ENCODE data around the gene FGF21. TPM values are rescaled to one million over a fixed set of nuclear protein-coding genes. Genes with fewer than 3 reads are reported as not detected.
A peak's percentile ranks its signal among the peaks of the same experiment; 100 is the strongest.
"Not testable (repeated sequence)": the region's sequence is repeated elsewhere in the genome, so short reads cannot be mapped to it uniquely, and the experiment has no call there.

Gene FGF21, protein sequence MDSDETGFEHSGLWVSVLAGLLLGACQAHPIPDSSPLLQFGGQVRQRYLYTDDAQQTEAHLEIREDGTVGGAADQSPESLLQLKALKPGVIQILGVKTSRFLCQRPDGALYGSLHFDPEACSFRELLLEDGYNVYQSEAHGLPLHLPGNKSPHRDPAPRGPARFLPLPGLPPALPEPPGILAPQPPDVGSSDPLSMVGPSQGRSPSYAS
- not detected for polyA plus RNA-seq (ENCODE audit: insufficient read length in 3 of 3)

GRCh38 chr19:48755084-48755641 is at the start of gene FGF21:
Gene FGF21 (plus strand): TSS chr19:48755524. CDS start chr19:48756237, 713 bp downstream.
- no peak for DNase-seq (ENCODE audit: low read depth in 3 of 3, low spot score in 2 of 3)

GRCh38 chr19:48708471-48708870 is 46.9 kb upstream of the FGF21 start:
- no peak for DNase-seq (ENCODE audit: low read depth in 3 of 3, low spot score in 2 of 3)

GRCh38 chr19:48711106-48711662 is 44.1 kb upstream of the FGF21 start:
- no peak for DNase-seq (ENCODE audit: low read depth in 3 of 3, low spot score in 2 of 3)

DNA sequence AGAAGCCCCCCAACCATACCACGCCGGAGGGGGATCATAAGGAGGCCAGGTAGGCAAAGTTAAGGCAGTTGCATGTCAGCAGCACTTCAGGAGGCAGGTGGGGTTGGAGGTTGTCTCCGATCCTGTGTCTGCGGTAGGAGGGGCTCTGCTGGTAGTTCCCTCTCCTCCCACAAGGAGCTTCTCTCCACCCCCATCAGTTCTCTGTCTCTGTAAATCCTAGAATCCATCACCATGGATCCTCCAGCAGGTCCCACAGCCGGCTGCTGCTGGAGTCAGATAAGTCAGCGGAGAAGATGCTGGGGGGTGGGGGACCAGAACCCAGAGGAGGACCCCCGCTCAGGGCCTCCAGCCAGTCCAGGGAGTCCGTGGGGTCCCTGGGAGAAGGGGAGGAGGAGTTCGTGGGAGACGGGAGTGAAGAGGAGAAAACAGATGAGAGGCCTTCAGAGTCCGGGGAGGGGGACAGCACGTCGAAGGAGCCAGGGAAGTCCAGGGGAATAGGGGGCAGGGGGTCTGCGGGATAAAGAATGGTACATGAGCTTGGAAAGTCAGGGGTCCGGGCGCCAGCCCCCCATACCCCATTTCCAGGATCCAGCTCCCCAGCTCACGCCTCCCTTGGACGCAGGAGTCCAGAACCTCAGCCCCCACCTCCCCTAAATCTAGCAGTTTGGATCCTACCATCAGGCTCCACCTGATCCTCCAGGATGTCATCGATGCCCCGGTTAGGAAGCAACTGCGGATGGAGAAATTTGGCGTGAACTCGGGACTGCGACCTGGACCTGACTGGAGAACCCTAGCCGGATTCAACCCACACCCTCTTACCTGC is 42.1 kb upstream of the FGF21 start:
- DNase-seq (ENCODE audit: low read depth in 3 of 3, low spot score in 2 of 3), result no peak

- DNase-seq (ENCODE audit: low read depth in 3 of 3, low spot score in 2 of 3), result peak; percentile 96 to 99 (median 99)
Observed at GRCh38 chr19:48713864-48714755, 41.2 kb upstream of the FGF21 start.

- DNase-seq (ENCODE audit: low read depth in 3 of 3, low spot score in 2 of 3), result no peak
Observed at GRCh38 chr19:48714759-48715675, 40.3 kb upstream of the FGF21 start.

GRCh38 chr19:48715681-48716171 is 39.6 kb upstream of the FGF21 start:
- no peak for DNase-seq (ENCODE audit: low read depth in 3 of 3, low spot score in 2 of 3)

DNA sequence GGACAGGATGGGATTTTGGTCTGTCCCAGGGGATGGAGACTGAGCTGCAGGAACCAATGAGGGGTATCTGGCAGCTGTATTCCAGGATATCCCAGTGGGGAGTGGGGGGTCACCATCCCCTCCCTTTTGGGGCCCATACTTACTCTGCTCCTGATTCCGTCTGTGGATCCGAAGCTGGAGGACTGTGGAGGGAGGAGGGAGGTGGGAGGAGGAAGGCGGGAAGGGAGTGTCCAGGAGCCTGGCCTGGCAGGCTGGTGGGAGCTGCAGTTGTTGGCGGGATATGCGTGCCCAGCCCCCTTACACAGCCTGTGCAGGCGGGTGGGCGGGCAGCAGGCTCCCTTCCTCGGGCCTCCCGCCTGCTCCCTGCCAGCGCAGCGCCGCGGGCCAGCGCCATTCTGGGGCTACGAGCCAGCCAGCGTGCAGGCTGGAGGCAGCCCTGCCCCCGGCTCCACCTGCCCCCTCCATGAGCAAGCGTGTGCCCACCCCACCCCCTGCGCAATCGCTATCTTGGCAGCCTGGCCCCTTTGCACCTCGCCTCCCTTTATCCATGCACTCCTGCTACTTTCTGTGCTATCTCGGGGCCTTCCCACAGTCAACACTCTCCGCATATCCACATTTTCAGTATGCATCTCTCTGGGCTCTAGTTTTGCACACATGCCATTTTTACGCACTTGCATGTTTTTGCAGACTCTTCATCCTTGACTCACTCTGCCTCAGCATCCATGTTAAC is 38.6 kb upstream of the FGF21 start:
- DNase-seq (ENCODE audit: low read depth in 3 of 3, low spot score in 2 of 3), result no peak

GRCh38 chr19:48718106-48718505 is 37.2 kb upstream of the FGF21 start:
- DNase-seq (ENCODE audit: low read depth in 3 of 3, low spot score in 2 of 3), result not testable (repeated sequence)

DNA sequence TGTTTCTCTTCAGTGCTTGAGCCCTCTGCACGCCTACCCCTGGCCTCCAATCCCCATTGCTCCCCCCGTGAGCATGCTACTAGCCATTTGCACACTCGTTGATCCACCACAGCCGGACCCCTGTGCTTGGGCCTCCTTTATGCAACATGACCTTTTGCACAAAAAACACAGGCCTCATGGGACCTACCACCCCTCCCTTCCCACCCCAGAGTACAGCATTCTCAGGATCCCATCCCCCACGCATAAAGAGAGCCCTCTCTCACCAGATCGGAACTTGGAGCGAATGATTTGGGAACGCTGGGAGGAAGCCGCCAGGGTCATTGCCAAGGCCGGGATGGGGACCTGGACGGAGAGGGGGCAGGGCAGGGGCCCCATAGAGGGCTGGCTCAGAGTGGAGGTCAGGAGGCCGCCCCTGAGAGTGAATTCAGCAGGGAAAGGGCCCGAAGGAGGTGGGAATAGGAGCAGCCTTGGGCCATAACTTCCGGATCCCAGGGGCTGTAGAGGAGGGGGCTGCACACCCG is 36.6 kb upstream of the FGF21 start:
- no peak for DNase-seq (ENCODE audit: low read depth in 3 of 3, low spot score in 2 of 3)

- no peak for DNase-seq (ENCODE audit: low read depth in 3 of 3, low spot score in 2 of 3)
Observed at GRCh38 chr19:48719263-48720171, 35.8 kb upstream of the FGF21 start, which contains the start of gene MAMSTR. Gene MAMSTR (minus strand): TSS chr19:48719725. CDS start chr19:48719031, 694 bp downstream.

DNA sequence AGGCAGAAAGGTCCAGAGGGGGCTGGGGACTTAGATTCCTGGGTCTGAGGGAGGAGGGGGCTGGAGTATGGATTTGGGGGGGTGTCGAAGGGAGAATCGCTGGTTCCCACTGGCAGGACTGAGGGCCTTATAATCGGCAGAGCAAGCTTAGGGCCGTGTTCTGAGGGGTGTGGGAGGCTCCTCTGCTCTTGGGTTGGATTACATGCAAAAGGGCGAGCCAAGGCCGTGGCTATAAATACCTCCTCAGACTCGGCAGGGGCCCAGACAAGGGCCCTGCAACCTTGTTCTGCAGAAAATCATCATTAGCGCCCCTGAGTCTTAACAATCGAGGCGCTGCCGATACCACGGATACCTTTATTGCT is 35.1 kb upstream of the FGF21 start:
- DNase-seq (ENCODE audit: low read depth in 3 of 3, low spot score in 2 of 3), result no peak

DNA sequence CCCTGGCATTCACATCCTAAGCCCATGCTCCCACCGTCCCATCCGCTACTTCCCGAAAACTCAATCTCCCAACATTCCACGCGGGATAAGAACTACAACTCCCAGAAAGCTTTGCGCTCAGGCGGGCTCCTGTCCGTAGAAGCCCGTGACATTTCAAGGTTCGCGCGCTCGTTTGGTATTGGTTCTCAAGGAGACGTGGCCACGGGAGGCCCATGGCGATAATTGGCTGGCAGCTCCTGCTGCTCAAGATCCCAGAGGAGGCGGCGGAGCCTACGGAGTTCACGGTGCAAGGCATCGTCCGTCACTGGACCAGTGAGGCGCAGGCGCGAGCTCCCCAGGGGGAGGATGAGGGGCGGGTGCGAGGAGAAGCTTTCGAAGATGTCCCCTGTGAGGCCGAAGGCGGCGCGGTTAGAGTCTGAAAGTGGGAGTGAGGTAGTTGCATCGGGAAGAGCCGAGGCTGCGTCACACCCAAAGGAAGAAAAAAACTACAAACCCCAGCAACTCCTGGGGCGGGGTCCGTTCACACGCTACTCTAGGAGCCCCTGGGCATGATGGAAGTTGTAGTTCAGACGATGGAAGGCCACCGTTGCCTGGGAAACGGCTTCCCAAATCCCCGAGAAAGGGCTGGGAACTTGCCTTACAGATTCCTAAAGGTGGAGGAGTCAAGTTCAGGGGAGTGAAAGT is 34.6 kb upstream of the FGF21 start:
- peak; percentile 98 to 99 (median 99) for DNase-seq (ENCODE audit: low read depth in 3 of 3, low spot score in 2 of 3)

GRCh38 chr19:48722196-48722708 is 33.1 kb upstream of the FGF21 start:
- DNase-seq (ENCODE audit: low read depth in 3 of 3, low spot score in 2 of 3), result no peak

- peak in 2 of 3 donors; percentile 85 to 90 for DNase-seq (ENCODE audit: low read depth in 3 of 3, low spot score in 2 of 3)
Observed at GRCh38 chr19:48724796-48725753, 30.2 kb upstream of the FGF21 start.
